Fibroblast of skin of back (primary cell): ENCODE measurements around the gene VPS8. TPM values are rescaled to one million over a fixed set of nuclear protein-coding genes. Genes with fewer than 3 reads are reported as not detected.

Experiments used
- DNase-seq: peaks from one replicate; pipeline ENCODE4 v3.0.0-alpha.2; 2013
- polyA plus RNA-seq, 2 experiments: library from polyadenylated mRNA; unstranded; fragments of 120-200 nt; gene quantifications; one replicate each; pipeline ENCODE4 v1.2.1, GENCODE V29; 2013; ENCODE audit not compliant: insufficient read length in 2 of 2

VPS8 gene
- 16.3 TPM for polyA plus RNA-seq (2013, experiment 1 of 2; ENCODE audit: insufficient read length)
- polyA plus RNA-seq (2013, experiment 2 of 2; ENCODE audit: insufficient read length): 21.8 TPM

- peak; percentile 94 for DNase-seq
These were observed at the start of gene VPS8 for GRCh38 chr3:184811999-184812661. TSS of gene VPS8 (plus strand) at chr3:184812166. CDS start at chr3:184824633, 12,467 bp downstream.

GRCh38 chr3:184764191-184764590 is 47.8 kb upstream of the VPS8 start:
- no peak for DNase-seq

GRCh38 chr3:184765047-184765729 is 46.8 kb upstream of the VPS8 start:
- DNase-seq: no peak

- peak; percentile 45 for DNase-seq
These were observed 46.3 kb upstream of the VPS8 start for GRCh38 chr3:184765730-184766074.

- DNase-seq: peak; percentile 51
These were observed 45.3 kb upstream of the VPS8 start for GRCh38 chr3:184766555-184767261.

GRCh38 chr3:184767377-184767776 is 44.6 kb upstream of the VPS8 start:
- no peak for DNase-seq

GRCh38 chr3:184769382-184770170 is 42.4 kb upstream of the VPS8 start:
- DNase-seq: no peak

- no peak for DNase-seq
These were observed 41.4 kb upstream of the VPS8 start for GRCh38 chr3:184770541-184770940.

GRCh38 chr3:184771301-184772127 is 40.5 kb upstream of the VPS8 start:
- no peak for DNase-seq

GRCh38 chr3:184772667-184773272 is 39.2 kb upstream of the VPS8 start:
- no peak for DNase-seq

GRCh38 chr3:184773283-184774186 is 38.4 kb upstream of the VPS8 start:
- DNase-seq: peak; percentile 39

- DNase-seq: no peak
These were observed 35.0 kb upstream of the VPS8 start for GRCh38 chr3:184776916-184777315.

- DNase-seq: peak; percentile 93
These were observed 34.2 kb upstream of the VPS8 start for GRCh38 chr3:184777566-184778356.

- DNase-seq: no peak
These were observed 33.3 kb upstream of the VPS8 start for GRCh38 chr3:184778426-184779332.

GRCh38 chr3:184780981-184781515 is 30.9 kb upstream of the VPS8 start:
- DNase-seq: peak; percentile 77

GRCh38 chr3:184781801-184782200 is 30.2 kb upstream of the VPS8 start:
- peak; percentile 84 for DNase-seq

GRCh38 chr3:184783319-184783718 is 28.6 kb upstream of the VPS8 start:
- DNase-seq: peak; percentile 84
